ENCODE data around the gene NCSTN. TPM values are rescaled to one million over a fixed set of nuclear protein-coding genes. Genes with fewer than 3 reads are reported as not detected.
A peak's percentile ranks its signal among the peaks of the same experiment; 100 is the strongest.

The NCSTN gene
- total RNA-seq, result 100 to 1,000 TPM in 3 of 4 donors, 10 to 100 TPM in 1; 34.7 to 173 (median 158) TPM

DNA sequence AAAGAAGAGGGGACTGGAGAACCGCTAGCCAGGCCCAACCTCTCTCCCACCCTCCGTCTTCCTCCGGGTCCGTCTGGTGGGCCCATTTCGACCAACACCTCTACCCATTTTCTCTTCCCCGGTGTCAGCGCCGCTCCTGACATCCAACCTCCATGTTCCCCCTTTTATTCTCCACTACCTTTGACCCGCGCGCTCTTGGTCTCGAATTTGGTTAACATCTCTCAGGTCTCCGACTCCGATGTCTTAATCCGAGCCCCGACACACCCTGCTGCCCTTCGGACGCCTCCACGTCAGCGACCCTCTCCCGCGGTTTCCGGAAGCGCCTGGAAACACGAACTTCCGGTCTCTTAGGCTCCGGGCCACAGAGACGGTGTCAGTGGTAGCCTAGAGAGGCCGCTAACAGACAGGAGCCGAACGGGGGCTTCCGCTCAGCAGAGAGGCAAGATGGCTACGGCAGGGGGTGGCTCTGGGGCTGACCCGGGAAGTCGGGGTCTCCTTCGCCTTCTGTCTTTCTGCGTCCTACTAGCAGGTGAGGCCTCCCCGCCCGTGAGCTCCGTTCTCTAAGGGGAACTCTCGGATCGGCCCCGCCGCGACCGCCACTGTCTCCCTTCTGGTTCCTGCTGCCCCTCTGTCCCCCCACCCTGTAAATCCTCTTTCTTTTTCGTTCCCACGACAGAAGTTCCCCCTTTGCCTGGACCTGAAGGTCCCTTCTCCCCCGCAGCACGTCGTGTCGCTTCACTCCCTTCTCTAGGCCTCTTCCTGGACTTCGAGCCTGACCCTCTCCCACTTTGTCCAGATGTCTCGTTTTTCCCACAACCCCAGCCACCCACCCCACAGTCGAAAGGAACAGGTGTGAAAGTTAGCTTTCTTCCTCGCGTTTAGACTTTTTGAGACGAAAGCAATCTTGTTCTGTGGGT, at the start of gene NCSTN, which contains the start of gene COPA:
NCSTN (plus strand) TSS at position 431 of the 917 bp plus-strand sequence; CDS start at position 445, 14 bp downstream.
COPA (minus strand) TSS at position 298 of the 917 bp plus-strand sequence; CDS start at position 218, 80 bp downstream.
- Histone ChIP-seq H3K27me3 (no peaks in the 10 kb centered on the region), H3K27ac (peak within 1 kb of the TSS; percentile 87 to 96 (median 92)), H3K4me1 (peaks cover 0 to 26% (median 2%) of the 10 kb centered on the region in 4 donors), H3K9me3 (no peaks in the 10 kb centered on the region), H3K4me3 (peak within 1 kb of the TSS; percentile 74 to 89 (median 82)), H3K36me3 (peaks cover 0 to 42% (median 0%) of the 10 kb centered on the region in 3 donors)
- TF ChIP-seq POLR2A (IDR thresholded peaks at IDR 0.05), result peak; percentile 92 to 97
- TF ChIP-seq CTCF (IDR thresholded peaks at IDR 0.05), result no peak
- DNase-seq, result peak; percentile 90 to 97 (median 93)

DNA sequence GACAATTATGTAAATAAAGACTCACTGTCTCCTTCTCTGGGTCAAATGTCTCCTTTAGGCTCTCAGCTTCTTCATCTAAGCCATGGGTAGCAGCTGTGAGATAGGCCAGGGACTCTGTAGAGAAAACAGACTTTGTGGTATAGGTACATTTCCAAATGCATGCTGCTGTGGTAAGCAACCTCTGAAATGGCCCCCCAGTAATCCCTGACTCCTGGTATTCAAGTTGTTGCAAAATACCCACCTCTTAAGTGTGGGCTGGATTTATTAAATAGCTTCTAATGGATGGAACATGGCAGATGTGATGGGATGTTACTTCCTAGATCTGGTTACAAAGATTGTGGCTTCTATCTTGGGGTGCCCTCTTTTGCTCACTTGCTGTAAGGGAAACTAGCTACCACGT, 47.1 kb upstream of the NCSTN start:
- Histone ChIP-seq H3K4me1 (no peaks in the 10 kb centered on the region), H3K4me3 (no peak overlapping the region), H3K36me3 (peaks cover 0 to 98% (median 12%) of the 10 kb centered on the region in 3 donors), H3K27ac (no peak overlapping the region), H3K27me3 (no peaks in the 10 kb centered on the region), H3K9me3 (no peaks in the 10 kb centered on the region)
- DNase-seq, result no peak
- TF ChIP-seq CTCF (IDR thresholded peaks at IDR 0.05) (no peak), POLR2A (IDR thresholded peaks at IDR 0.05) (no peak)

DNA sequence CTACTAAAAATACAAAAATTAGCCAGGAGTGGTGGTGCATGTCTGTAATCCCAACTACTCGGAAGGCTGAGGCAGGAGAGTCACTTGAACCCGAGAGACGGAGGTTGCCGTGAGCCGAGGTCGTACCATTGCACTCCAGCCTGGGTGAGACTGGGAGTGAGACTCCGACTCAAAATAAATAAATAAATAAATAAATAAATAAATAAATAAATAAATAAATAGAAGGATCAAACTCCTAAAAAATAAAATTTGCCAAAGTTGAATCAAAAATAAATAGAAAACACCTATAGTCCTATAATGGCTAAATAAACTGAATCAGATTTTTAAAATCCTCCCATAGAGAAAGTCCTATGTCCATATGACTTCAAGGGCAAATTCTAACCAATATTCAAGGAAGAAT, 43.0 kb upstream of the NCSTN start:
- Histone ChIP-seq H3K36me3 (peaks cover 0 to 97% (median 4%) of the 10 kb centered on the region in 3 donors), H3K4me3 (no peak overlapping the region), H3K27ac (no peak overlapping the region), H3K4me1 (no peaks in the 10 kb centered on the region), H3K9me3 (no peaks in the 10 kb centered on the region), H3K27me3 (no peaks in the 10 kb centered on the region)
- TF ChIP-seq CTCF (IDR thresholded peaks at IDR 0.05) (no peak), POLR2A (IDR thresholded peaks at IDR 0.05) (no peak)
- DNase-seq, result no peak

GRCh38 chr1:160307118-160307791, 35.9 kb upstream of the NCSTN start:
- TF ChIP-seq POLR2A (IDR thresholded peaks at IDR 0.05), result no peak
- no peak for TF ChIP-seq CTCF (IDR thresholded peaks at IDR 0.05)
- Histone ChIP-seq H3K9me3 (no peaks in the 10 kb centered on the region), H3K27ac (peak overlapping the region in 2 of 4 donors; percentile 26 to 37), H3K36me3 (peaks cover 0 to 100% (median 8%) of the 10 kb centered on the region in 3 donors), H3K4me3 (no peak overlapping the region), H3K4me1 (no peaks in the 10 kb centered on the region), H3K27me3 (no peaks in the 10 kb centered on the region)
- DNase-seq, result peak in 2 of 3 donors; percentile 64 to 74

DNA sequence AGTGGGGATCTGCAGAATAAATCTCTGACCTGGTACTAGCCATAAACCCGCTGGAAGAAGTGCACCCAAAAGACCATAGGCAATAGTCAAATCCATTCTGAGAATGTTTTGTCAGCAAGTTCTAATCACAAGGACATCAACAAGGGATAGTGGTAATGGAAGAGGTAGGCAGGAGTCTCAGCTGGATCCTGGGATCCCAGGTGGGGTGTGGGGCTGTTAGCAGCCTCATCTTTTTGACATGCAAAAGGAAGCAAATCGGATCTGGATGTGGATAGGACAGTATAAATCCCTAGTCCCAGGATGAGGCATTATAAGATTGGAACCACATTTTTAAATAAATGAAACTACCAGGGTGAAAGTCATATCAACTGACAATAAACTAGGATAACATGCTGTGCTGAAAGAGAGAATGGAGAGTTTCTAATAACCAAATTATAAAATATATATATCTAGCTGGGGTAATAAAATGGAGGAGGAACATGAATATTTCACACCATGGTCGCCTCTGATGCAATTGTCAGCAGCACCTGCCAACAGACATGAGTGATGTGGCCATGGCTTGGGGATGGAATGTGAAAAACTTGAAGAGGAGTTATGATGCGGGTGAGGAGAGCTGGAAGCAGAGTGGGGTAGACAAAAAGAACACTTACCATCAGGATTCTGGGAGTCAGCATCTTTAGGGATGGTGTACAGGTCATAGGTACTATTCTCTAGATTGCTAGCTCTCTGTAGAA, 34.6 kb upstream of the NCSTN start:
- TF ChIP-seq CTCF (IDR thresholded peaks at IDR 0.05) (no peak), POLR2A (IDR thresholded peaks at IDR 0.05) (no peak)
- no peaks in the 10 kb centered on the region for H3K9me3 ChIP-seq
- no peak for DNase-seq
- no peaks in the 10 kb centered on the region for H3K27me3 ChIP-seq
- H3K4me3 ChIP-seq, result no peak overlapping the region
- no peaks in the 10 kb centered on the region for H3K4me1 ChIP-seq
- no peak overlapping the region for H3K27ac ChIP-seq
- H3K36me3 ChIP-seq, result peaks cover 0 to 100% (median 12%) of the 10 kb centered on the region in 3 donors

Data from Peyer's patch (tissue), 4 donors.